NB4 (cell line): ENCODE data around the gene CFAP251.

Experiments
- DNase-seq: peaks from one replicate; pipeline ENCODE4 v3.0.0; 2010; ENCODE audit warnings: low read depth
- H3K4me3 ChIP-seq: one replicate; pipeline ENCODE4 v1.5.1; 2011; ENCODE audit warnings: mild to moderate bottlenecking, low read depth, low read length, moderate library complexity
- MYC ChIP-seq: IDR thresholded peaks from 2 replicates; pipeline ENCODE4 v1.6.1; 2011; ENCODE audit warnings: low read depth, low read length
- POLR2A ChIP-seq: IDR thresholded peaks from 2 replicates; pipeline ENCODE4 v1.6.1; 2011; ENCODE audit warnings: mild to moderate bottlenecking; ENCODE audit not compliant: insufficient read length; ENCODE audit errors: extremely low read depth
- TF ChIP-seq, protein P1 (sequence below): IDR thresholded peaks from 2 replicates; pipeline ENCODE4 v1.6.1; 2011; ENCODE audit warnings: low read depth, low read length
- TF ChIP-seq, protein P2 (sequence below): IDR thresholded peaks from one replicate; pipeline ENCODE4 v1.5.1; 2012; ENCODE audit warnings: low read depth, low read length

The CFAP251 gene

DNA sequence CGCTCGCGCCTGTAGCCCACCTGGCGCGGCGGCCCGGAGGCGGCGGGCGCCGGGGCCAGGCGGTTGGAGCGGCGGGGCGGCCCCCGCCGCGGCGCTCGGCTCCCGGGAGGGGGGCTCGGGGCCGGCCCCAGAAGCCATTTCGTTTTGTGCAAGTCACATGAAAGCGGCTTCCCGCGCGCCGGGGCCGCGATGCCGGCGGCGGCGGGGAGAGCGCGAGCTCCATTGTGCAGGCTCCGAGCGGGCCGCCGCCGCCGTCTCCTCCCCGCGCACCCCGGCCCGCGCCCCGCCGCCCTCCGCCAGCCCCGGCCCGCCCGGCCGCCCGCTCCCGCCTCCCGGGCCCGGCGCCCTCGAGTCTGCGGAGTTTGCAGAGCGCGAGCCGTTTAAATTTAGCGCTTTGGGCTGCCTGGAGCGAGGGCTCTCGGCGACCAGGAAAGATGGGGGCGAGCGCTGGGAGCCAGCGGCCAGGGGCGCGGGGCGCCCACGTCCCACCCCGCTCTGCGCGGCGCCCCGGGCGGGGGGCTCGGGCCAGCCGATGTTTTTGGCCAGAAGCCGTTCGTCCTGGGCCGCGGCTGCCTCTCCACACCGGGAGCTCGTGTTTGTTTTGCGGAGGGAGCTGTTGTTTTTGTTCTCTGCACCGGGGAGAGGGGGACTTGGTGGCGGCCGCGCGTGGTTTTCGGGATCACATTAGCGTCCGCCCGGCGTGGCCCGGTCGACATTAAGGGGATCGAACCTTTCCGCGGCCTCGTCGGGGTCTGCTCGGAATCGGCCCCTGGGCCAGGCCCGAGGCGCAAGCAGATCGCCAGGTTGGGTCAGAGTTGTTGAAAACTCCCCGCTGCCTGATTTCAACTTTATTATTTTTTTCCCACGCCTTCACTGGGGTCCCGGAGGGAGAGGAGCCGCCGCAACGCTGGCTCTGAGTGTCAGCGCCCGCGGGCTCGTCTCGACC lies 104.3 kb downstream of the CFAP251 start:
- no peak for TF ChIP-seq POLR2A
- TF ChIP-seq, protein P1, sequence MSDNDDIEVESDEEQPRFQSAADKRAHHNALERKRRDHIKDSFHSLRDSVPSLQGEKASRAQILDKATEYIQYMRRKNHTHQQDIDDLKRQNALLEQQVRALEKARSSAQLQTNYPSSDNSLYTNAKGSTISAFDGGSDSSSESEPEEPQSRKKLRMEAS, result no peak
- no peak for TF ChIP-seq MYC
- TF ChIP-seq, protein P2, sequence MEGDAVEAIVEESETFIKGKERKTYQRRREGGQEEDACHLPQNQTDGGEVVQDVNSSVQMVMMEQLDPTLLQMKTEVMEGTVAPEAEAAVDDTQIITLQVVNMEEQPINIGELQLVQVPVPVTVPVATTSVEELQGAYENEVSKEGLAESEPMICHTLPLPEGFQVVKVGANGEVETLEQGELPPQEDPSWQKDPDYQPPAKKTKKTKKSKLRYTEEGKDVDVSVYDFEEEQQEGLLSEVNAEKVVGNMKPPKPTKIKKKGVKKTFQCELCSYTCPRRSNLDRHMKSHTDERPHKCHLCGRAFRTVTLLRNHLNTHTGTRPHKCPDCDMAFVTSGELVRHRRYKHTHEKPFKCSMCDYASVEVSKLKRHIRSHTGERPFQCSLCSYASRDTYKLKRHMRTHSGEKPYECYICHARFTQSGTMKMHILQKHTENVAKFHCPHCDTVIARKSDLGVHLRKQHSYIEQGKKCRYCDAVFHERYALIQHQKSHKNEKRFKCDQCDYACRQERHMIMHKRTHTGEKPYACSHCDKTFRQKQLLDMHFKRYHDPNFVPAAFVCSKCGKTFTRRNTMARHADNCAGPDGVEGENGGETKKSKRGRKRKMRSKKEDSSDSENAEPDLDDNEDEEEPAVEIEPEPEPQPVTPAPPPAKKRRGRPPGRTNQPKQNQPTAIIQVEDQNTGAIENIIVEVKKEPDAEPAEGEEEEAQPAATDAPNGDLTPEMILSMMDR, result no peak
- peak; percentile 56 for DNase-seq
- H3K4me3 ChIP-seq, result no peak overlapping the region

DNA sequence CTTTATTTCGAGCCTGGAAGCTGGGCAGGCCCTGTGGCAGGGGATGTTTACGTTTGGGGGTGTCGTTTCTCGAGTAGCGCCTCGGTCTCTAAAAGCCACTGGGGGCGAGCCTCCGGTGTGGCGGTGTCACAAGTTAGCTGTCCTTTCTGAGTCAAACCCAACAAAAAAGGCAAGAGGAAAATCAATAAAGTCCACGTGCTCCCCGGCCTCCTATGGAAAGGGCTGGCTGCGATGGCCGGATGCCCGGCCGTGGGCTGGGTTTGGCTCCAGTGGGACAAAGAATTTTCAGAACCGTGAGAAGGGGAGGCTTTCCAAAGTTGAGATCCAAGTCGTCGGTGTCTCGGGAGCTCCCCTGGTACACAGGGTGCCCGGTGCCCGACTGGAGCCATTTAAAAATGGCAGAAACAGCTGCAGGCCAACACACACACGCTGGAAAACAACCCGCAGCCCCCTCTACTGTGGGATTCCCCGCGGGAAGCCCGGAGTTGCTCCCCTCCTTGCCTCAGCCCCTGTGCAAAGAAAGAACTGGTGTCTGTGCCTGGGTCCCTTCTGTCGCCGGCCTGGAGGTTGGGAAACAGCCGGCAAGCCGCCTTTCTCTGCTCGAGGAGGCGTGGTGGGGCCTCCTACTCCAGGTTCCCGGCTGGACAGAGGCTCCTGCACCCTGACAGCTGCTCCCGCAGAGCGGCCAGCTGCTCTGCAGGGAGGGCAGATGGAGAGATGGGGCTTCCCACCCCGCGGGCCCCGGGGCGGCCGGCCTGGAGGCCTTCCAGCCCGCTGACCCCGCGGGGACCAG lies 105.1 kb downstream of the CFAP251 start:
- TF ChIP-seq MYC, result no peak
- TF ChIP-seq POLR2A, result no peak
- TF ChIP-seq, protein P2, result no peak
- TF ChIP-seq, protein P1, result no peak
- no peak for DNase-seq
- H3K4me3 ChIP-seq, result no peak overlapping the region

DNA sequence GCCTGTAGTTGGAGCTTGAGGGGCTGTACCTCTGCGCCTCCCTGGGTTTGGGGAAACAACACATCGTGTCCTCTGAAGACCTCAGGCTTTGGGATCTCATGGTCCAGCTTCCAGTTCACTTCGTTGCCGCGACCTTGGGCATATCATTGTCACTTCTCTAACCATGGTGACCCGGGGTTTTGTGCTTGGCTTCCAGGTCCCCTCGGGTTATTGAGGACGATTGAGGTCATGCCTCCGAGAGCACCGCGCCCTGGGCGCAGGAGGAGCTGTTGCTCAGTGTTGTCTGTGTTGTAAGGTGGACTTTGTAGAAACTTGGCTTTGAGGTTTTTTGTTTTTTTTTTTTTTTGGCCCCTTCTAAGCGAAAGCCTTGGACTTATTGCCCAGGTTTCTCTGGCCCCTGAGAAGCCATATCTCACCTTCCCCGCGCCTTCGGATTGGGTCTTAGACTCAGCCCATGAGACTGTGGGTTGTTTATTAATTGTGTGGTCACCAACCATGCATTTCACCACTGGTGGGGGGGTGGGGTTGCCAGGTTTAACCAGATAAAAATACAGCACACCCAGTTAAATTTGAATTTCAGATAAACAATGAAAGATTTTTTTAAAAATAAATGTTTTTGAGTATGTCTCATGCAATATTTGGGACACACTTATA lies 105.9 kb downstream of the CFAP251 start:
- no peak overlapping the region for H3K4me3 ChIP-seq
- TF ChIP-seq, protein P1, result no peak
- no peak for TF ChIP-seq MYC
- TF ChIP-seq, protein P2, result no peak
- no peak for TF ChIP-seq POLR2A
- DNase-seq, result no peak

DNA sequence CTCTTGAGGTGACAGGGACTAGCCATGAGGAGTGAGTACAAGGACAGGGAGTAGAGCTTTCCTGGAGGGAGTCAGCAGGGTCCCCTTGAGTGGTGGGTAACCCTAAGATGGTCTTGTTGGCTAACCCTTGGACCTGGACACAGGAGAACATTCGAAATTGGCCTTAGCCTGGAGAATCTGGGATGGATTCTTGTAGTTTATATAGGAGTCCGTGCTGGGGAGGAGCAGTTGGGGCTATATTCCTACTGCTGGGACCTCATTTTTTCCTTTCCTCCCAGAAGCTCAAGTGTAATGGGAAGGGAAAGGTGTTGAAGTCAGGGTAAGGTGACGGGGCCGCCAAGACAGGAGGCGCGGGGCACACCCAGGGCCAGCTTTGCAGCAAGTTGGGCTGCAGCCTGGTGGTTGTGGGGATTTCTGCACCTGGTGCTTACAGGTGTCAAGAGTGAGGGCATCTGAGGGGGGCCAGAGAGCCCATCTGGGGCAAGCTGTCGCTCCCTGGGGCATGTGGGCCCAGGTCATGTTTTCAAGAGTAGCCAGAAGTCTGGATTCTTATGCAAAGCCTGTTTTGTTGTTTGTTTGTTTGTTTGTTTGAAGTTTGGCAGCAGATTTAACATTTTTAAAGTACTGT lies 108.4 kb downstream of the CFAP251 start:
- H3K4me3 ChIP-seq, result no peak overlapping the region
- TF ChIP-seq MYC, result no peak
- TF ChIP-seq, protein P1, result no peak
- TF ChIP-seq, protein P2, result no peak
- no peak for TF ChIP-seq POLR2A
- no peak for DNase-seq
